Naive B cell (primary cell): ENCODE data around the gene AKR1C2. TPM values are rescaled to one million over a fixed set of nuclear protein-coding genes. Genes with fewer than 3 reads are reported as not detected.
"Not testable (repeated sequence)": the region's sequence is repeated elsewhere in the genome, so short reads cannot be mapped to it uniquely, and the experiment has no call there.

ENCODE experiments used
- ATAC-seq, 2 donors: fragments of 150-1000 bp; cut with Tn5 transposase; 2 replicates each; pipeline ENCODE4 v1.10.0; 2021; ENCODE audit warnings: low read depth in 2 of 2, mild to moderate bottlenecking in 2 of 2, moderate library complexity in 2 of 2
- DNase-seq: peaks from one replicate; pipeline ENCODE4 v3.0.0; 2022
- H3K27ac Mint-ChIP-seq, 6 donors: one replicate each; pipeline ENCODE4 v1.8.0; 2020 to 2022; ENCODE audit warnings: mild to moderate bottlenecking in 6 of 6, mixed read lengths in 6 of 6, moderate library complexity in 5 of 6, inconsistent platforms in 2 of 6
- H3K27me3 Mint-ChIP-seq, 3 donors: one replicate each; pipeline ENCODE4 v1.8.0; 2021 to 2022; ENCODE audit warnings: mixed read lengths in 3 of 3, mild to moderate bottlenecking in 1 of 3
- H3K36me3 Mint-ChIP-seq, 2 donors: one replicate each; pipeline ENCODE4 v1.8.0; 2020 to 2022; ENCODE audit warnings: mixed read lengths in 2 of 2, inconsistent platforms in 1 of 2, mild to moderate bottlenecking in 1 of 2
- H3K4me1 Mint-ChIP-seq, 3 donors: one replicate each; pipeline ENCODE4 v1.8.0; 2020 to 2022; ENCODE audit warnings: mixed read lengths in 3 of 3, inconsistent platforms in 1 of 3, mild to moderate bottlenecking in 1 of 3, moderate library complexity in 1 of 3
- H3K4me3 Mint-ChIP-seq, 8 donors: one replicate each; pipeline ENCODE4 v1.8.0; 2020 to 2022; ENCODE audit warnings: mild to moderate bottlenecking in 8 of 8, mixed read lengths in 8 of 8, moderate library complexity in 8 of 8, inconsistent platforms in 2 of 8
- H3K9me3 Mint-ChIP-seq, 7 donors: one replicate each; pipeline ENCODE4 v1.8.0; 2020 to 2022; ENCODE audit warnings: mixed read lengths in 7 of 7, mild to moderate bottlenecking in 5 of 7, inconsistent platforms in 2 of 7, moderate library complexity in 1 of 7
- polyA plus RNA-seq, 6 donors: library from polyadenylated mRNA; unstranded; fragments of 300-500 nt; fragmentation: Illumina TruSeq; gene quantifications; one replicate each; pipeline ENCODE4 v1.2.3, GENCODE V29; 2021; ENCODE audit warnings: low read depth in 6 of 6

AKR1C2 gene
- polyA plus RNA-seq, 6 donors from 2014 or later = not detected

GRCh38 chr10:4992564-4992963 is 11.1 kb downstream of the AKR1C2 start:
- ATAC-seq, H3K27ac Mint-ChIP-seq, H3K9me3 Mint-ChIP-seq, H3K27me3 Mint-ChIP-seq, H3K36me3 Mint-ChIP-seq, H3K4me3 Mint-ChIP-seq, H3K4me1 Mint-ChIP-seq, DNase-seq: not testable (repeated sequence)

GRCh38 chr10:4991463-4991862 is 12.2 kb downstream of the AKR1C2 start:
- not testable (repeated sequence) for H3K4me1 Mint-ChIP-seq, ATAC-seq, H3K9me3 Mint-ChIP-seq, DNase-seq, H3K4me3 Mint-ChIP-seq, H3K36me3 Mint-ChIP-seq, H3K27ac Mint-ChIP-seq, H3K27me3 Mint-ChIP-seq

GRCh38 chr10:4990217-4990616 is 13.4 kb downstream of the AKR1C2 start:
- H3K4me3 Mint-ChIP-seq = no peak overlapping the region
- no peak for DNase-seq
- no peaks in the 10 kb centered on the region for H3K27me3 Mint-ChIP-seq
- no peak for ATAC-seq
- no peaks in the 10 kb centered on the region for H3K4me1 Mint-ChIP-seq
- H3K36me3 Mint-ChIP-seq = no peaks in the 10 kb centered on the region
- H3K9me3 Mint-ChIP-seq = no peaks in the 10 kb centered on the region
- no peak overlapping the region for H3K27ac Mint-ChIP-seq

GRCh38 chr10:4988000-4988641 is 15.5 kb downstream of the AKR1C2 start:
- not testable (repeated sequence) for DNase-seq, H3K27me3 Mint-ChIP-seq, H3K36me3 Mint-ChIP-seq, ATAC-seq, H3K4me1 Mint-ChIP-seq, H3K27ac Mint-ChIP-seq, H3K9me3 Mint-ChIP-seq, H3K4me3 Mint-ChIP-seq

GRCh38 chr10:4984971-4985594 is 18.6 kb downstream of the AKR1C2 start:
- Mint-ChIP-seq H3K9me3 (no peaks in the 10 kb centered on the region), H3K27ac (no peak overlapping the region), H3K4me3 (no peak overlapping the region), H3K27me3 (peaks cover 0 to 11% (median 6%) of the 10 kb centered on the region in 3 donors), H3K36me3 (no peaks in the 10 kb centered on the region), H3K4me1 (peaks cover 0 to 7% (median 0%) of the 10 kb centered on the region in 3 donors)
- DNase-seq (no peak), ATAC-seq (no peak)

- ATAC-seq (no peak), DNase-seq (no peak)
- no peaks in the 10 kb centered on the region for H3K9me3 Mint-ChIP-seq
- peaks cover 0 to 11% (median 6%) of the 10 kb centered on the region in 3 donors for H3K27me3 Mint-ChIP-seq
- H3K36me3 Mint-ChIP-seq = no peaks in the 10 kb centered on the region
- peaks cover 0 to 7% (median 0%) of the 10 kb centered on the region in 3 donors for H3K4me1 Mint-ChIP-seq
- no peak overlapping the region for H3K4me3 Mint-ChIP-seq
- no peak overlapping the region for H3K27ac Mint-ChIP-seq
Measured at GRCh38 chr10:4984223-4984622, 19.4 kb downstream of the AKR1C2 start.

- no peak for ATAC-seq
- Mint-ChIP-seq H3K36me3 (no peaks in the 10 kb centered on the region), H3K27me3 (peaks cover 0 to 11% (median 6%) of the 10 kb centered on the region in 3 donors), H3K9me3 (no peaks in the 10 kb centered on the region), H3K4me3 (no peak overlapping the region), H3K27ac (no peak overlapping the region), H3K4me1 (peaks cover 0 to 7% (median 0%) of the 10 kb centered on the region in 3 donors)
- no peak for DNase-seq
Measured at GRCh38 chr10:4983615-4984216, 19.9 kb downstream of the AKR1C2 start.

- no peak overlapping the region for H3K27ac Mint-ChIP-seq
- ATAC-seq (no peak), DNase-seq (no peak)
- H3K9me3 Mint-ChIP-seq = no peaks in the 10 kb centered on the region
- no peaks in the 10 kb centered on the region for H3K36me3 Mint-ChIP-seq
- peaks cover 0 to 11% (median 6%) of the 10 kb centered on the region in 3 donors for H3K27me3 Mint-ChIP-seq
- H3K4me1 Mint-ChIP-seq = peaks cover 0 to 7% (median 0%) of the 10 kb centered on the region in 3 donors
- no peak overlapping the region for H3K4me3 Mint-ChIP-seq
Measured at GRCh38 chr10:4982764-4983226, 20.9 kb downstream of the AKR1C2 start.

GRCh38 chr10:4981722-4982471 is 21.8 kb downstream of the AKR1C2 start:
- ATAC-seq (no peak), DNase-seq (no peak)
- Mint-ChIP-seq H3K4me1 (peaks cover 0 to 7% (median 0%) of the 10 kb centered on the region in 3 donors), H3K27me3 (peaks cover 0 to 11% (median 6%) of the 10 kb centered on the region in 3 donors), H3K36me3 (no peaks in the 10 kb centered on the region), H3K27ac (peak overlapping the region in 1 of 6 donors; percentile 80), H3K4me3 (peak overlapping the region in 1 of 8 donors; percentile 38), H3K9me3 (no peaks in the 10 kb centered on the region)

GRCh38 chr10:4980793-4981192 is 22.9 kb downstream of the AKR1C2 start:
- H3K36me3 Mint-ChIP-seq = no peaks in the 10 kb centered on the region
- H3K27me3 Mint-ChIP-seq = peaks cover 0 to 11% (median 6%) of the 10 kb centered on the region in 3 donors
- H3K9me3 Mint-ChIP-seq = no peaks in the 10 kb centered on the region
- ATAC-seq = no peak
- peaks cover 0 to 7% (median 0%) of the 10 kb centered on the region in 3 donors for H3K4me1 Mint-ChIP-seq
- DNase-seq = no peak
- H3K4me3 Mint-ChIP-seq = no peak overlapping the region
- H3K27ac Mint-ChIP-seq = no peak overlapping the region

- H3K27ac Mint-ChIP-seq = no peak overlapping the region
- peaks cover 0 to 7% (median 0%) of the 10 kb centered on the region in 3 donors for H3K4me1 Mint-ChIP-seq
- H3K27me3 Mint-ChIP-seq = peaks cover 0 to 11% (median 6%) of the 10 kb centered on the region in 3 donors
- ATAC-seq = no peak
- no peaks in the 10 kb centered on the region for H3K9me3 Mint-ChIP-seq
- no peak overlapping the region for H3K4me3 Mint-ChIP-seq
- no peaks in the 10 kb centered on the region for H3K36me3 Mint-ChIP-seq
- DNase-seq = no peak
Measured at GRCh38 chr10:4978870-4979269, 24.8 kb downstream of the AKR1C2 start.

GRCh38 chr10:4977025-4977424 is 26.6 kb downstream of the AKR1C2 start:
- no peak for ATAC-seq
- H3K4me3 Mint-ChIP-seq = no peak overlapping the region
- peaks cover 0 to 6% (median 0%) of the 10 kb centered on the region in 3 donors for H3K4me1 Mint-ChIP-seq
- H3K27ac Mint-ChIP-seq = no peak overlapping the region
- H3K27me3 Mint-ChIP-seq = peaks cover 0 to 9% (median 0%) of the 10 kb centered on the region in 3 donors
- H3K36me3 Mint-ChIP-seq = no peaks in the 10 kb centered on the region
- DNase-seq = no peak
- no peaks in the 10 kb centered on the region for H3K9me3 Mint-ChIP-seq

- not testable (repeated sequence) for H3K4me3 Mint-ChIP-seq, H3K4me1 Mint-ChIP-seq, DNase-seq, H3K27me3 Mint-ChIP-seq, ATAC-seq, H3K27ac Mint-ChIP-seq, H3K36me3 Mint-ChIP-seq, H3K9me3 Mint-ChIP-seq
Measured at GRCh38 chr10:4974400-4974799, 29.3 kb downstream of the AKR1C2 start.
